B cell (primary cell): ENCODE measurements around the gene BAIAP2L1.

Source experiments
- CTCF ChIP-seq: fragments of 200-600 bp; IDR thresholded peaks from one replicate; pipeline ENCODE4 v1.8.0; 2022; ENCODE audit warnings: antibody characterized with exemption, mild to moderate bottlenecking
- EZH2 ChIP-seq: IDR thresholded peaks from 2 replicates; pipeline ENCODE4 v1.6.1; 2012; ENCODE audit warnings: borderline replicate concordance, low read depth, mild to moderate bottlenecking, moderate library complexity, low read length; ENCODE audit not compliant: insufficient read depth, poor library complexity, severe bottlenecking

- TF ChIP-seq CTCF (no peak), EZH2 (no peak)
Observed at GRCh38 chr7:98439484-98439883, 38.6 kb upstream of the BAIAP2L1 start.
